Upper lobe of right lung (tissue), 1 donor: ENCODE measurements around the gene SEC24C. TPM values are rescaled to one million over a fixed set of nuclear protein-coding genes. Genes with fewer than 3 reads are reported as not detected.
A peak's percentile ranks its signal among the peaks of the same experiment; 100 is the strongest.

Experiments
- ATAC-seq: fragments of 200-7000 bp; cut with Tn5 transposase; one replicate; pipeline ENCODE4 v1.9.1; 2020; ENCODE audit warnings: mild to moderate bottlenecking, moderate library complexity
- DNase-seq: peaks from one replicate; pipeline ENCODE4 v3.0.0-alpha.2; 2020
- H3K27ac ChIP-seq: fragments of 200-600 bp; one replicate; pipeline ENCODE4 v1.8.0; 2022
- H3K27me3 ChIP-seq: fragments of 200-600 bp; one replicate; pipeline ENCODE4 v1.8.0; 2022; ENCODE audit warnings: mild to moderate bottlenecking
- H3K36me3 ChIP-seq: fragments of 200-600 bp; one replicate; pipeline ENCODE4 v1.8.0; 2022
- H3K4me1 ChIP-seq: fragments of 200-600 bp; one replicate; pipeline ENCODE4 v1.8.0; 2022
- H3K4me3 ChIP-seq: fragments of 200-600 bp; one replicate; pipeline ENCODE4 v1.8.0; 2022; ENCODE audit warnings: mild to moderate bottlenecking
- H3K9me3 ChIP-seq: fragments of 200-600 bp; one replicate; pipeline ENCODE4 v1.8.0; 2022
- CTCF ChIP-seq: fragments of 200-600 bp; IDR thresholded peaks from one replicate; pipeline ENCODE4 v1.8.0; 2022; ENCODE audit warnings: antibody characterized with exemption
- intact Hi-C: fragments of 100-400 bp; cut with DNase I; formaldehyde crosslinking; loops from one replicate; pipeline ENCODE4 v1.11.0; 2022
- total RNA-seq: library from RNA; stranded (reverse); fragmentation: NEBNext Ultra II Directional; extraction: Animal tissue kit (Norgen Biotek cat#: 25700); gene quantifications from one replicate; pipeline ENCODE4 v1.2.1, GENCODE V29; 2021
- donor health status: DM: no; HTN: yes; CAD: no; lungs with severe emphysema.

Gene SEC24C
- total RNA-seq, 1 donor from 2014 or later = 71.0 TPM

GRCh38 chr10:73750819-73751218 lies 6.6 kb downstream of the SEC24C start:
- intact Hi-C loops = no loop called here

GRCh38 chr10:73756183-73756582 lies 12.0 kb downstream of the SEC24C start:
- ATAC-seq = no peak
- Histone ChIP-seq H3K27ac (no peak overlapping the region), H3K4me1 (peaks cover 6% of the 10 kb centered on the region), H3K36me3 (peaks cover 80% of the 10 kb centered on the region), H3K9me3 (no peaks in the 10 kb centered on the region), H3K4me3 (no peak overlapping the region), H3K27me3 (no peaks in the 10 kb centered on the region)
- no peak for TF ChIP-seq CTCF
- no peak for DNase-seq
- intact Hi-C loops = no loop called here

More at GRCh38 chr10:73750819-73751218, 6.6 kb downstream of the SEC24C start:
- DNase-seq (no peak), ATAC-seq (no peak)
- Histone ChIP-seq H3K4me3 (no peak overlapping the region), H3K27me3 (no peaks in the 10 kb centered on the region), H3K4me1 (peaks cover 19% of the 10 kb centered on the region), H3K36me3 (peaks cover 92% of the 10 kb centered on the region), H3K27ac (no peak overlapping the region), H3K9me3 (no peaks in the 10 kb centered on the region)
- TF ChIP-seq CTCF = no peak

GRCh38 chr10:73758704-73759511 lies 14.7 kb downstream of the SEC24C start:
- intact Hi-C loops = no loop called here
- H3K36me3 ChIP-seq = peaks cover 80% of the 10 kb centered on the region
- H3K9me3 ChIP-seq = no peaks in the 10 kb centered on the region
- no peak for TF ChIP-seq CTCF
- DNase-seq = no peak
- ATAC-seq = peak; percentile 24
- no peaks in the 10 kb centered on the region for H3K27me3 ChIP-seq
- H3K27ac ChIP-seq = peak overlapping the region; percentile 49
- peaks cover 6% of the 10 kb centered on the region for H3K4me1 ChIP-seq
- H3K4me3 ChIP-seq = peak overlapping the region; percentile 11

- DNase-seq (peak; percentile 87), ATAC-seq (peak; percentile 96)
- peaks cover 80% of the 10 kb centered on the region for H3K36me3 ChIP-seq
- no peaks in the 10 kb centered on the region for H3K9me3 ChIP-seq
- peak overlapping the region; percentile 49 for H3K27ac ChIP-seq
- H3K27me3 ChIP-seq = no peaks in the 10 kb centered on the region
- intact Hi-C loops = no loop called here
- TF ChIP-seq CTCF = no peak
- peak overlapping the region; percentile 10 for H3K4me3 ChIP-seq
- peaks cover 6% of the 10 kb centered on the region for H3K4me1 ChIP-seq
Measured at GRCh38 chr10:73759512-73760115, 15.4 kb downstream of the SEC24C start.

GRCh38 chr10:73761781-73762180 lies 17.6 kb downstream of the SEC24C start:
- Histone ChIP-seq H3K27me3 (no peaks in the 10 kb centered on the region), H3K36me3 (peaks cover 82% of the 10 kb centered on the region), H3K27ac (no peak overlapping the region), H3K9me3 (no peaks in the 10 kb centered on the region), H3K4me3 (no peak overlapping the region), H3K4me1 (peaks cover 6% of the 10 kb centered on the region)
- DNase-seq = no peak
- TF ChIP-seq CTCF = no peak
- intact Hi-C loops = no loop called here
- no peak for ATAC-seq
